Mesendoderm (in vitro differentiated cells): ENCODE results near the gene UBE2H.

Source experiments
- DNase-seq: peaks from one replicate; pipeline ENCODE4 v3.0.0; 2013
- H2AK5ac ChIP-seq: 2 replicates; pipeline ENCODE4 v1.6.1; 2013; ENCODE audit warnings: low read length, inconsistent platforms
- H2BK120ac ChIP-seq: 2 replicates; pipeline ENCODE4 v1.6.1; 2013; ENCODE audit warnings: low read depth, mild to moderate bottlenecking, low read length, moderate library complexity, mixed read lengths
- H2BK15ac ChIP-seq: replicated peaks from 2 replicates; pipeline ENCODE4 v1.6.1; 2013; ENCODE audit warnings: low read depth, mild to moderate bottlenecking, moderate library complexity
- H2BK5ac ChIP-seq: 2 replicates; pipeline ENCODE4 v1.6.1; 2013; ENCODE audit warnings: low read length, inconsistent platforms
- H3K18ac ChIP-seq: 2 replicates; pipeline ENCODE4 v1.6.1; 2013; ENCODE audit warnings: mild to moderate bottlenecking, low read length, mixed read lengths
- H3K23ac ChIP-seq: one replicate; pipeline ENCODE4 v1.6.1; 2013; ENCODE audit warnings: low read length
- H3K27ac ChIP-seq: 2 replicates; pipeline ENCODE4 v1.5.1; 2013; ENCODE audit warnings: low read depth, mild to moderate bottlenecking, inconsistent platforms, low read length, moderate library complexity
- H3K27me3 ChIP-seq: 2 replicates; pipeline ENCODE4 v1.6.1; 2013; ENCODE audit warnings: low read length, control low read depth, mild to moderate bottlenecking, inconsistent platforms; ENCODE audit not compliant: insufficient read depth, poor library complexity
- H3K36me3 ChIP-seq: 2 replicates; pipeline ENCODE4 v1.6.1; 2013; ENCODE audit warnings: low read length, inconsistent platforms; ENCODE audit not compliant: control insufficient read depth, insufficient read depth
- H3K4ac ChIP-seq: one replicate; pipeline ENCODE4 v1.6.1; 2013; ENCODE audit warnings: low read depth, mild to moderate bottlenecking, low read length, moderate library complexity
- H3K4me1 ChIP-seq: 2 replicates; pipeline ENCODE4 v1.6.1; 2013; ENCODE audit warnings: low read depth, low read length, inconsistent platforms; ENCODE audit not compliant: control insufficient read depth
- H3K4me2 ChIP-seq: 2 replicates; pipeline ENCODE4 v1.6.1; 2013; ENCODE audit warnings: low read length
- H3K4me3 ChIP-seq: 2 replicates; pipeline ENCODE4 v1.5.1; 2013; ENCODE audit warnings: mild to moderate bottlenecking, low read length
- H3K56ac ChIP-seq: one replicate; pipeline ENCODE4 v1.6.1; 2013; ENCODE audit warnings: low read length
- H3K79me1 ChIP-seq: 2 replicates; pipeline ENCODE4 v1.6.1; 2013; ENCODE audit warnings: low read length, inconsistent platforms
- H3K79me2 ChIP-seq: 2 replicates; pipeline ENCODE4 v1.6.1; 2013; ENCODE audit warnings: mild to moderate bottlenecking, low read length; ENCODE audit not compliant: control insufficient read depth, insufficient read depth
- H3K9ac ChIP-seq: 2 replicates; pipeline ENCODE4 v1.6.1; 2013; ENCODE audit warnings: low read length, inconsistent platforms
- H4K5ac ChIP-seq: one replicate; pipeline ENCODE4 v1.6.1; 2013; ENCODE audit warnings: low read length
- H4K8ac ChIP-seq: one replicate; pipeline ENCODE4 v1.6.1; 2013; ENCODE audit warnings: low read depth, mild to moderate bottlenecking, control low read depth, low read length, moderate library complexity
- WGBS: extraction: QIAGEN DNeasy Blood & Tissue Kit; methylation state at CpG from one replicate; pipeline ENCODE4 v1.1.7; 2013; ENCODE audit warnings: low lambda C conversion rate, missing lambda C conversion rate; ENCODE audit not compliant: insufficient coverage; ENCODE audit errors: extremely low coverage; 5-methylcytosine and 5-hydroxymethylcytosine counted together

Gene UBE2H

GRCh38 chr7:129989466-129989865 is 36.7 kb upstream of the UBE2H start:
- no peak overlapping the region for H3K4ac ChIP-seq
- no CpG with 5 or more reads among the region's 4 CpGs for WGBS
- no peak for DNase-seq

GRCh38 chr7:129986600-129986999 is 33.8 kb upstream of the UBE2H start:
- H2AK5ac ChIP-seq = no peak overlapping the region
- no peaks in the 10 kb centered on the region for H3K79me1 ChIP-seq
- H4K5ac ChIP-seq = no peak overlapping the region
- no peak overlapping the region for H3K56ac ChIP-seq
- no peak overlapping the region for H3K27ac ChIP-seq
- H3K23ac ChIP-seq = no peak overlapping the region
- H3K9ac ChIP-seq = no peak overlapping the region
- DNase-seq = no peak
- no peak overlapping the region for H2BK5ac ChIP-seq
- no peak overlapping the region for H3K4ac ChIP-seq
- no peak overlapping the region for H4K8ac ChIP-seq
- no peak overlapping the region for H2BK120ac ChIP-seq
- H3K4me3 ChIP-seq = no peak overlapping the region
- no peaks in the 10 kb centered on the region for H3K79me2 ChIP-seq
- no peak overlapping the region for H2BK15ac ChIP-seq
- H3K4me2 ChIP-seq = no peak overlapping the region
- no peaks in the 10 kb centered on the region for H3K27me3 ChIP-seq
- H3K4me1 ChIP-seq = no peaks in the 10 kb centered on the region
- WGBS = no CpG with 5 or more reads among the region's 9 CpGs
- no peaks in the 10 kb centered on the region for H3K36me3 ChIP-seq
- no peak overlapping the region for H3K18ac ChIP-seq

More at GRCh38 chr7:129989466-129989865, 36.7 kb upstream of the UBE2H start:
- Histone ChIP-seq H3K79me1 (no peaks in the 10 kb centered on the region), H3K4me3 (no peak overlapping the region), H3K36me3 (no peaks in the 10 kb centered on the region), H4K5ac (no peak overlapping the region), H3K4me1 (no peaks in the 10 kb centered on the region), H4K8ac (no peak overlapping the region), H3K9ac (no peak overlapping the region), H3K56ac (no peak overlapping the region), H3K27me3 (no peaks in the 10 kb centered on the region), H3K4me2 (no peak overlapping the region), H3K79me2 (no peaks in the 10 kb centered on the region), H2AK5ac (no peak overlapping the region), H2BK15ac (no peak overlapping the region), H2BK5ac (no peak overlapping the region), H3K27ac (no peak overlapping the region), H2BK120ac (no peak overlapping the region), H3K23ac (no peak overlapping the region), H3K18ac (no peak overlapping the region)

- Histone ChIP-seq H3K18ac (no peak overlapping the region), H3K79me2 (no peaks in the 10 kb centered on the region), H2AK5ac (no peak overlapping the region), H3K23ac (no peak overlapping the region), H3K36me3 (no peaks in the 10 kb centered on the region), H3K4me3 (no peak overlapping the region), H3K56ac (no peak overlapping the region), H3K4ac (no peak overlapping the region), H4K8ac (no peak overlapping the region), H4K5ac (no peak overlapping the region), H3K4me1 (no peaks in the 10 kb centered on the region), H3K79me1 (no peaks in the 10 kb centered on the region), H3K27ac (no peak overlapping the region), H2BK120ac (no peak overlapping the region), H3K27me3 (no peaks in the 10 kb centered on the region), H3K9ac (no peak overlapping the region), H3K4me2 (no peak overlapping the region), H2BK5ac (no peak overlapping the region), H2BK15ac (no peak overlapping the region)
- WGBS = no CpG with 5 or more reads among the region's 2 CpGs
- no peak for DNase-seq
Measured at GRCh38 chr7:129980667-129981066, 27.9 kb upstream of the UBE2H start.

GRCh38 chr7:129975309-129975708 is 22.5 kb upstream of the UBE2H start:
- Histone ChIP-seq H3K56ac (no peak overlapping the region), H4K8ac (no peak overlapping the region), H3K4me3 (no peak overlapping the region), H2BK120ac (no peak overlapping the region), H3K27ac (no peak overlapping the region), H3K79me2 (no peaks in the 10 kb centered on the region), H2BK15ac (no peak overlapping the region), H2AK5ac (no peak overlapping the region), H3K27me3 (no peaks in the 10 kb centered on the region), H3K79me1 (no peaks in the 10 kb centered on the region), H3K18ac (no peak overlapping the region), H3K9ac (no peak overlapping the region), H4K5ac (no peak overlapping the region), H3K4me1 (no peaks in the 10 kb centered on the region), H2BK5ac (no peak overlapping the region), H3K23ac (no peak overlapping the region), H3K36me3 (no peaks in the 10 kb centered on the region), H3K4ac (no peak overlapping the region), H3K4me2 (no peak overlapping the region)
- WGBS = no CpG with 5 or more reads among the region's 1 CpG
- DNase-seq = no peak

GRCh38 chr7:129970816-129971215 is 18.1 kb upstream of the UBE2H start:
- no CpG with 5 or more reads among the region's 3 CpGs for WGBS
- no peak overlapping the region for H3K4me3 ChIP-seq
- no peaks in the 10 kb centered on the region for H3K79me2 ChIP-seq
- no peak overlapping the region for H4K8ac ChIP-seq
- no peak overlapping the region for H3K9ac ChIP-seq
- DNase-seq = no peak
- H2BK120ac ChIP-seq = no peak overlapping the region
- H4K5ac ChIP-seq = no peak overlapping the region
- H3K36me3 ChIP-seq = no peaks in the 10 kb centered on the region
- no peak overlapping the region for H3K56ac ChIP-seq
- no peaks in the 10 kb centered on the region for H3K27me3 ChIP-seq
- no peak overlapping the region for H3K27ac ChIP-seq
- H3K4me2 ChIP-seq = no peak overlapping the region
- no peak overlapping the region for H2BK5ac ChIP-seq
- H3K79me1 ChIP-seq = no peaks in the 10 kb centered on the region
- no peak overlapping the region for H3K4ac ChIP-seq
- H3K4me1 ChIP-seq = peaks cover 4% of the 10 kb centered on the region
- H2AK5ac ChIP-seq = no peak overlapping the region
- no peak overlapping the region for H3K23ac ChIP-seq
- H3K18ac ChIP-seq = no peak overlapping the region
- no peak overlapping the region for H2BK15ac ChIP-seq

GRCh38 chr7:129969881-129970446 is 17.2 kb upstream of the UBE2H start:
- H2BK15ac ChIP-seq = no peak overlapping the region
- no CpG with 5 or more reads among the region's 3 CpGs for WGBS
- DNase-seq = peak; percentile 88
- H4K5ac ChIP-seq = no peak overlapping the region
- no peak overlapping the region for H2BK5ac ChIP-seq
- no peak overlapping the region for H3K4me3 ChIP-seq
- H2BK120ac ChIP-seq = no peak overlapping the region
- H2AK5ac ChIP-seq = no peak overlapping the region
- no peak overlapping the region for H3K4me2 ChIP-seq
- H3K4ac ChIP-seq = no peak overlapping the region
- H3K79me2 ChIP-seq = no peaks in the 10 kb centered on the region
- peak overlapping the region; percentile 30 for H3K56ac ChIP-seq
- H3K79me1 ChIP-seq = no peaks in the 10 kb centered on the region
- H4K8ac ChIP-seq = no peak overlapping the region
- H3K23ac ChIP-seq = no peak overlapping the region
- peak overlapping the region; percentile 11 for H3K27ac ChIP-seq
- no peak overlapping the region for H3K18ac ChIP-seq
- peaks cover 4% of the 10 kb centered on the region for H3K4me1 ChIP-seq
- no peaks in the 10 kb centered on the region for H3K36me3 ChIP-seq
- H3K9ac ChIP-seq = no peak overlapping the region
- H3K27me3 ChIP-seq = no peaks in the 10 kb centered on the region
